ENCODE measurements around the gene DNAJB12.
"Not testable (repeated sequence)": the region's sequence is repeated elsewhere in the genome, so short reads cannot be mapped to it uniquely, and the experiment has no call there.

The DNAJB12 gene

DNA sequence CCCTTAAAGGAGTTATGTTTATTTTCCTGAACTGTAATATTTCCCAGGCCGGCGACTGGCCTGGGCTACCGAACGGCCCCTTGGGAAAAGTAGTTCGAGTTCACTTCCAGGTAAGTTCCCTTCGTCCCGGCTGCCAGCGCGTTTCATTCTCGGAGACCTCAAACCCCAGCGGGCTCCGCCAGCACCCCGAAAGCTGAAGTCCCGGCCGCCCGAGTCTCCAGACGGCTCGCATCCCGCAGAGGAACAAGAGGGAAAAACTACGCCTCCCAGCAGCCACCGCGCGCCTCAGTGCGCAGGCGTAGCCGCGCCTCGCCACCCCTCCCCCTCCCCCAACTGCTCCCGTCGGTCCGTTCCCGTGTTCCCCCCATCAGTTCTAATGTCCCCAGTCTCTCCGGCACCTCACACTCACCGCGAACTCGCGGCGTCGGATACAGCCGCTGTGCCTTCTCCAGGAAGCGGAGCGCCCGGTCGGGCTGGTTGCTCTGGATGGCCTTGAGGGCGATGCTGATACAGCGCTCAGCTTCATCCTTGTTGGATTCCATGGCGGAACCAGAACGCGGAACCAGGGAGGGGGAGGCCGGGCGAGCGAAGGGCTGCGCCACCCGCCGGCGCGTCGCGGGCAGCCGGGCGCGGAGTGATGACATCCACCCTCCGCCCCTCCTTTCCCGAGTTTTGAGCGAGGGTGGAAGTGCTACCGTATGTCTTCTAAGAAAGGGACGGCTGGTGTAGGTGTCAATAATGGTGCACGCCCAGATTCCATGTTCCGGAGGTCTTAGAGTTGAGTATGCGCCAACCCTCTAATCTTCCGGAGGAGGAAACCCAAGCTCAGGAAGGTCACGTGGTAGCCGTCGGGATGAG lies at the start of gene DNAJB12:
DNAJB12 (minus strand) TSS at position 564 of the 858 bp plus-strand sequence; CDS start at position 542, 22 bp downstream.
- peak; percentile 92 for DNase-seq (ENCODE audit: low read depth)
- TF ChIP-seq, protein P1, sequence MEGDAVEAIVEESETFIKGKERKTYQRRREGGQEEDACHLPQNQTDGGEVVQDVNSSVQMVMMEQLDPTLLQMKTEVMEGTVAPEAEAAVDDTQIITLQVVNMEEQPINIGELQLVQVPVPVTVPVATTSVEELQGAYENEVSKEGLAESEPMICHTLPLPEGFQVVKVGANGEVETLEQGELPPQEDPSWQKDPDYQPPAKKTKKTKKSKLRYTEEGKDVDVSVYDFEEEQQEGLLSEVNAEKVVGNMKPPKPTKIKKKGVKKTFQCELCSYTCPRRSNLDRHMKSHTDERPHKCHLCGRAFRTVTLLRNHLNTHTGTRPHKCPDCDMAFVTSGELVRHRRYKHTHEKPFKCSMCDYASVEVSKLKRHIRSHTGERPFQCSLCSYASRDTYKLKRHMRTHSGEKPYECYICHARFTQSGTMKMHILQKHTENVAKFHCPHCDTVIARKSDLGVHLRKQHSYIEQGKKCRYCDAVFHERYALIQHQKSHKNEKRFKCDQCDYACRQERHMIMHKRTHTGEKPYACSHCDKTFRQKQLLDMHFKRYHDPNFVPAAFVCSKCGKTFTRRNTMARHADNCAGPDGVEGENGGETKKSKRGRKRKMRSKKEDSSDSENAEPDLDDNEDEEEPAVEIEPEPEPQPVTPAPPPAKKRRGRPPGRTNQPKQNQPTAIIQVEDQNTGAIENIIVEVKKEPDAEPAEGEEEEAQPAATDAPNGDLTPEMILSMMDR (conservative IDR thresholded peaks at IDR 0.05; ENCODE audit: low read depth, low read length) = no peak
- peak within 1 kb of the TSS; percentile 98 for H3K4me3 ChIP-seq (ENCODE audit: low read length)

DNA sequence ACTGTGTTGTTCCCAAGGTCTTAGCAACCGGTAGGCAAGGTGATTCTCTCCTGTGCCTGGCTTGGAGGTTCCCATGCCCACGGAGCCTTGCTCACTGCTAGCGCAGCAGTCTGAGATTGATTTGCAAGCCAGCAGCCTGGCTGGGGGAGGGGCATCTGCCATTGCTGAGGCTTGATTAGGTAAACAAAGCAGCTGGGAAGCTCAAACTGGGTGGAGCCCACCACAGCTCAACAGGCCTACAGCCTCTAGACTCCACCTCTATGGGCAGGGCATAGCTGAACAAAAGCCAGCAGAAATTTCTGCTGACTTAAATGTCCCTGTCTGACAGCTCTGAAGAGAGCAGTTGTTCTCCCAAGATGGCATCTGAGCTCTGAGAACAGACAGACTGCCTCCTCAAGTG lies 40.9 kb upstream of the DNAJB12 start:
- not testable (repeated sequence) for DNase-seq (ENCODE audit: low read depth)

DNA sequence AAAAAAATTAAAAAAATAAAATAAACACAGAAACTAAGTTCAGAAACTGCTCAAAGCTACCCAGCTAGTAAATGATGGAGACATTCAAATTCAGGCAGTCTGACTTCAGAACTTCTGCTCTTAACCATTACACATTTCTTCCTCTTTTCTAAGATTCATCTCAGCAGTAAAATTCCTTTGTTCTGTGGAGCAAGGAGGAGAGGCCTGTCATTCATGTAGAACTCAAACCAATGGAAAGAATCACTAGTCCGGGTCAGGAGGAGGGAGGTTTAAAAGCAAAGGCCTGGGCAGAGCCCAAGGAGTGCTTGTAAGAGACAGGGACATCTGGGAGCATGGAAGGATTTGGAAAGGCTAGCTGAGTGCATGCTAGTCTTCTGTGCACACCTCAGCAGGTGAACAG lies 37.9 kb upstream of the DNAJB12 start:
- DNase-seq (ENCODE audit: low read depth) = no peak
- TF ChIP-seq, protein P1 (conservative IDR thresholded peaks at IDR 0.05; ENCODE audit: low read depth, low read length) = no peak

More for the DNA sequence above, 40.9 kb upstream of the DNAJB12 start:
- H3K4me3 ChIP-seq (ENCODE audit: low read length) = not testable (repeated sequence)

DNA sequence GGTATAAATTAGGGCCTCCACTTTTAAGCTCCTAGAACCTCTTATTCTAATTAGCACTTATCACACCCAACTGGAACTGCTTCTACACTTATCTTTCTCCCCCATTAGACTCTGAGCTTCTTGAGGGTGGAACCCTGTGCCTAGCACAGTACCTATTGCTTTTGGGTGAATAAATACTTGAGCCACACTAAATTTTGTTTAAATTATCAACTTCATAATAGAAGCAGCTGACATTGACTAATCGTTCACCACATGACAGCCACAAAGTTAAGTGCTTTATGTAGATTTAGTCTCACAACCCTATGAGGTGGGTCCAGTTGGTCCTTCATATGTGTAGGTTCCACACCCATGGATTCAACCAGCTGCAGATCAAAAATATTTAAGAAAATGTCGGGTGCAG lies 36.0 kb upstream of the DNAJB12 start:
- H3K4me3 ChIP-seq (ENCODE audit: low read length) = no peak overlapping the region
- TF ChIP-seq, protein P1 (conservative IDR thresholded peaks at IDR 0.05; ENCODE audit: low read depth, low read length) = no peak
- DNase-seq (ENCODE audit: low read depth) = no peak

More for the DNA sequence above, 37.9 kb upstream of the DNAJB12 start:
- no peak overlapping the region for H3K4me3 ChIP-seq (ENCODE audit: low read length)

DNA sequence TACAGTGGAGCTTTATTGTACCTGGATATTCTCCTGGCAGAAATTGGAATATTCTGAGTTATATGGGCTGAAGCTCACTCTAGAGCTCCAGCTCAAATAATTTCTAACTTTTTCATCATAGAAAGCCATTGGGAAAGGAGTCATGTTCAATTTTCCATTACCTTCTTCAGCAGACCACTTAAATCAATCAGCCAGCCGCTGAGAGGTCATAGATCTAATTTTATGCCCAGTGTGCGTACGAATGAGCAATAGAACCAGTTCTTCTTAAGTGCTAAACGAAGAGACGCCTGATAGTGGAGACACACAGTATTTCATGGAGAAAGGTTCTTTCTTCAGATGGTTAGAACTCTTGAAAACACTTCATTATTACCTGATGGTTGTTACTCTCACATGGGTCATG lies 35.0 kb upstream of the DNAJB12 start:
- TF ChIP-seq, protein P1 (conservative IDR thresholded peaks at IDR 0.05; ENCODE audit: low read depth, low read length) = no peak
- no peak overlapping the region for H3K4me3 ChIP-seq (ENCODE audit: low read length)
- DNase-seq (ENCODE audit: low read depth) = no peak

DNA sequence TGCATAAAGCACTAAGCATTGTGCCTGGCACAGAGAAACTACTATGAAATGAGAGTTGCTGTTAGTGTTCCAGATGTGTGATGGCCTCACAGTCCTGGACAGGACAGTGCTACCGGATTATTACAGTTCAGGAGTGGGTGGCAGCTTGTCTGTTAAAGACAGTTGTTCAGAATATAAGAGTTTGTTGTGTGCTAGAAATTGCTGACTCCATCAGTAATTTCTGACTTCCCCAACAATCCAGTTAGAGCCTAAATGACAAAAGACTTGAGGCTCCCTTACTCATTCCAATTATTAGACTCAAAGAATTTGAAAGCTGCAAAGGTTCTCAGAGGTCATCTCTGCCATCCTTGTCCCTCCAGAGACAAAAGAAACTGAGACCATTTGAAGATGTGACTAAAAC lies 34.3 kb upstream of the DNAJB12 start:
- no peak for DNase-seq (ENCODE audit: low read depth)
- TF ChIP-seq, protein P1 (conservative IDR thresholded peaks at IDR 0.05; ENCODE audit: low read depth, low read length) = no peak
- no peak overlapping the region for H3K4me3 ChIP-seq (ENCODE audit: low read length)

DNA sequence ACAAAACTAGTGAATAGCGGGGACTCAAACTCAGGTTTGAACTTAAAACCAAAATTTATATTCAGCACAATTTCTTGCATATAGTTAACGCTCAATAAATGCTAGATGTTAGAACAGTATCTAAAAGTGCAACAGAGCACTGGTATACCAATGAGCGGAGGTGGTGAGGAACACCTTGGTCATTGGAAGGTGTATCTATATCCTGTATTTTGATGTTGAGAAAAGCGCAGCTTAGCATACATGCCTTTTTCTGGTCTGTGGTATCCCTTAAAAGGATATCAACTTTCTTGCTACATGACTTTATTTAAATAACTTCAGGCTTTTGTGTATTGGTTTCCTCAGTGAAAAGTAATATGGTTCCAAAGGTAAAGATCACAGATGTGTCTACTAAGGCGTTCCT lies 33.3 kb upstream of the DNAJB12 start:
- H3K4me3 ChIP-seq (ENCODE audit: low read length) = no peak overlapping the region
- TF ChIP-seq, protein P1 (conservative IDR thresholded peaks at IDR 0.05; ENCODE audit: low read depth, low read length) = no peak
- no peak for DNase-seq (ENCODE audit: low read depth)

Measured in retinal pigment epithelial cell (primary cell).